ENCODE results near the gene RGS9.
"Not testable (repeated sequence)": the region's sequence is repeated elsewhere in the genome, so short reads cannot be mapped to it uniquely, and the experiment has no call there.

Gene RGS9

DNA sequence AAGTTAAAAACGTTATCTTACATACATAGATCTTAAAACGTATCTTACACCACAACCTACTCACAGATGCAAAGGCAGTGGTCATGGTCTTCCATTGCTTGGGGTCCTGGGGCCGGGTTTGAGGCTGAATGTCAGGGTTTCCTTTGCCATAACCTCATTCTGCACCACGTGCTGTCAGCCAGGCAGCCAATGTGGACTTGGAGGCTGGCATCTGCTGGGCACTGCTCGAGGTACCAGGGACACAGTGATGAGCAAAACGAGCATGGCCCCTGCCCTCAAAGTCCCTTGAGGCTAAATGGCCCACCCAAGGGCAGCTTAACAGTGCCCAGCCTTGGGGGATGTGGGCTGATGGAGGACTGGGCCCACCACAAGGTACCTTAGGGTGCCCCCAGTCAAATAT lies 35.8 kb upstream of the RGS9 start:
- Histone ChIP-seq H3K4me1 (ENCODE audit: control insufficient read depth, insufficient read depth, low read length) (peaks cover 5% of the 10 kb centered on the region), H3K9ac (ENCODE audit: low read depth, low read length) (no peak overlapping the region), H3K4me3 (ENCODE audit: low read depth, low read length) (peak overlapping the region; percentile 81), H3K9me3 (ENCODE audit: control insufficient read depth, insufficient read depth, low read length) (no peaks in the 10 kb centered on the region), H3K36me3 (ENCODE audit: control insufficient read depth, insufficient read depth, low read length) (no peaks in the 10 kb centered on the region), H3K27me3 (ENCODE audit: control insufficient read depth, insufficient read depth, low read length) (peaks cover 2% of the 10 kb centered on the region)

DNA sequence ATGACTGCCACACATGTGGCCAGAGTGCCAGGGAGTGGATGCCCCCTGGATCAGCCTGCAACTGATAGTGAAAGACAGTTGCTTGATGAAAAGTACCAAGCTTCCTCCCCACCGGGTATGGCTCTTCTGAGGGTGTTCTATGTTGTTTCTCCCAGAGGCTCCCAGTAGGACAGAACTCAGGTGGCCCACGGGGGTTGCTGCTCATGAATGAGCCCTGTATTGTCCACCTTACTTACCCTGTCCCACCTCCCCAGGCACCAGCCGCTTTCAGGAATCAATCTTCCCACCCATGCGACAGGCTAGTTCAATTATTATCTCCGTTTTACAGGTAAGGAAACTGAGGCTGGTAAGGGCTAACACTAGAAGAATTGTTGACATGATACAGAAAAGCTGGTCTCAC lies 34.9 kb upstream of the RGS9 start:
- Histone ChIP-seq H3K27me3 (ENCODE audit: control insufficient read depth, insufficient read depth, low read length) (peaks cover 2% of the 10 kb centered on the region), H3K9ac (ENCODE audit: low read depth, low read length) (no peak overlapping the region), H3K36me3 (ENCODE audit: control insufficient read depth, insufficient read depth, low read length) (no peaks in the 10 kb centered on the region)

DNA sequence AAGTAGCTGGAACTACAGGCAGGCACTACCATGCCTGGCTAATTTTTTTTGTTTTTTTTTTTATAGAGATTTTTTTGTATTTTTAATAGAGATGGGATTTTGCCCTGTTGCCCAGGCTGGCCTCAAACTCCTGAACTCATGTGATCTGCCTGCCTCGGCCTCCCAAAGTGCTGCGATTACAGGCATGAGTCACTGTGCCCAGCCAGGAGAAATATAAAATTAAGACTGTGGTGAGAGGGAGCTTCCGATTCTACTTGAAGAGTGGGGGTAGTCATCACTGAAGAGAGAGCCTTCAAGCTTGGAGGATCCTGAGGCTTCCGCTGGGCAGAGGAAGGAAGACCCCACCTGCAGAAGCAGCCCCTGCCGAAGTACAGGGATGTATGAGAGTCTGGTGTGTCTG lies 34.4 kb upstream of the RGS9 start:
- Histone ChIP-seq H3K9ac (ENCODE audit: low read depth, low read length) (no peak overlapping the region), H3K4me3 (ENCODE audit: low read depth, low read length) (no peak overlapping the region), H3K9me3 (ENCODE audit: control insufficient read depth, insufficient read depth, low read length) (no peaks in the 10 kb centered on the region), H3K4me1 (ENCODE audit: control insufficient read depth, insufficient read depth, low read length) (peaks cover 5% of the 10 kb centered on the region), H3K27me3 (ENCODE audit: control insufficient read depth, insufficient read depth, low read length) (peaks cover 2% of the 10 kb centered on the region), H3K36me3 (ENCODE audit: control insufficient read depth, insufficient read depth, low read length) (no peaks in the 10 kb centered on the region)

More for the DNA sequence above, 34.9 kb upstream of the RGS9 start:
- no peaks in the 10 kb centered on the region for H3K9me3 ChIP-seq (ENCODE audit: control insufficient read depth, insufficient read depth, low read length)
- no peak overlapping the region for H3K4me3 ChIP-seq (ENCODE audit: low read depth, low read length)
- peaks cover 5% of the 10 kb centered on the region for H3K4me1 ChIP-seq (ENCODE audit: control insufficient read depth, insufficient read depth, low read length)

DNA sequence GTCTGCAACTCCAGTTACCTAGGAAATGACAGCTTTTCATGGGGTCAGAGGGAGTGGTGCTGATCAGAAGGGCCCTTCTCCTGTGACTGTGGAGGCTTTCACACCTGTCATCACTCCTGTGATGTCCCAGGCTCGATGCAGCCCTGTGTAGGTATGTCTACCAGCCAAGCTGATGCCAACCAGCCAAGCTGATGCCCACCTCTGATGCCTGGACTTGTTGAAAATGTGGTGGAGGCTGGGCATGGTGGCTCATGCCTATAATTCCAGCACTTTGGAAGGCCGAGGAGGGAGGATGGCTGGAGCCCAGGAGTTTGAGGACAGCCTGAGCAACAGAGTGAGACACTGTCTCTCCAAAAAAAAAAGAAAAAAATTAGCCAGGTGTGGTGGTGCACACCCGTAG lies 33.7 kb upstream of the RGS9 start:
- no peaks in the 10 kb centered on the region for H3K9me3 ChIP-seq (ENCODE audit: control insufficient read depth, insufficient read depth, low read length)
- no peaks in the 10 kb centered on the region for H3K36me3 ChIP-seq (ENCODE audit: control insufficient read depth, insufficient read depth, low read length)
- no peak overlapping the region for H3K9ac ChIP-seq (ENCODE audit: low read depth, low read length)
- H3K4me1 ChIP-seq (ENCODE audit: control insufficient read depth, insufficient read depth, low read length) = peaks cover 5% of the 10 kb centered on the region
- no peak overlapping the region for H3K4me3 ChIP-seq (ENCODE audit: low read depth, low read length)
- peaks cover 2% of the 10 kb centered on the region for H3K27me3 ChIP-seq (ENCODE audit: control insufficient read depth, insufficient read depth, low read length)

DNA sequence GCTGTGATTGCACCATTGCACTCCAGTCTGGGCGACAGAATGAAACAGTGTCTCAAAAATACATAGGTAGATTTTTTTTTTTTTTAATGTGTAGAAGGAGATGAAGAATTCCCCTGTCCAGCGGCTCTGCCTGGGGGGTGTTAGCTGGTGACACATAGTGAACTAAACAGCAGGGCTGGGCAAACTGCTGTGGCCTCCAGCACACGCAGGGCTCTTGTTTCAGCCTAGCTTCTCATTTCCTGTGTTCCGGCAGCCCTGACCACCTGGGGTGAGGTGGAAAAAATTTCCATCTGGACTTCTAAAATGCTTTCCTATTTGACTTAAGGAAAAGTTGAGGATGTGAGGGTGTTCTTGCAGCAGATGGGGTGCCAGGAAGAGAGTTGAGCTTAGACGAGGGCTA lies 33.3 kb upstream of the RGS9 start:
- no peaks in the 10 kb centered on the region for H3K36me3 ChIP-seq (ENCODE audit: control insufficient read depth, insufficient read depth, low read length)
- H3K4me1 ChIP-seq (ENCODE audit: control insufficient read depth, insufficient read depth, low read length) = peaks cover 5% of the 10 kb centered on the region
- H3K9me3 ChIP-seq (ENCODE audit: control insufficient read depth, insufficient read depth, low read length) = no peaks in the 10 kb centered on the region
- no peak overlapping the region for H3K4me3 ChIP-seq (ENCODE audit: low read depth, low read length)
- peaks cover 2% of the 10 kb centered on the region for H3K27me3 ChIP-seq (ENCODE audit: control insufficient read depth, insufficient read depth, low read length)
- no peak overlapping the region for H3K9ac ChIP-seq (ENCODE audit: low read depth, low read length)

DNA sequence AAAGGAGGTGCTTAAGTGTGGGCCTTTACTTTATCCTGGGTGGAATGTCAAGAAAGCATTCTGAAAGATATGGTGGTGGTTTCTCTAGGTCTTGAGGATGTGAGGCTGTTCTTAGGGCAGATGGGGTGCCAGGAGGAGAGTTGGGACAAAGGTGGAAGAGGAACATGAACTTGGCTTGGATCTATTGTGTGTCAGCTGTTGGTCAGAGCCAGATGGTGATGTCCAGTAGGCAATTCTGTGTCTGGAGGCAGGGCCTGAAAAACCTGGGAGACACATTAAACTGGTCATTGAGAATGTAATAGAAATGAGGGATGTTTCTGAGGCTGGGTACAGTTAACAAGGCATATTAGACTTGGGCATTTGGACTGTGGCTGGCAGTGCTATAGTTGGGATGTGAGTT lies 32.6 kb upstream of the RGS9 start:
- H3K27me3 ChIP-seq (ENCODE audit: control insufficient read depth, insufficient read depth, low read length) = peaks cover 2% of the 10 kb centered on the region
- H3K4me3 ChIP-seq (ENCODE audit: low read depth, low read length) = no peak overlapping the region

DNA sequence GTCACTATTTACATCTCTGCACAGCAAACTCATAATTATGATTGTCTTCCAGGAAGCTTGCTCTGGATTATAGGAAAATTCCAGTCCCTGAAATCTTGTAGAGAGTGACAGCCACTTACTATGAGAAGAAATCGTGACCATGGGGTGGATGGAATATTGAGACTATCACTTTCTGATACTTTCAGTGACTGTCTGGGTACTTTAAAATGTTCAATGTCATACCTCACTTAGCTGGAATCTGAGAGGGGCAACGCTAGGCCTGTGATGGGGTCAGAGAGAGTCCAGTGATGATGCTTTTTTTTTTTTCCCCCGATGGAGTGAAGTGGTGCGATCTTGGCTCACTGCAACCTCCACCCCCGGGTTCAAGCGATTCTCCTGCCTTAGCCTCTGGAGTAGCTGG lies 32.2 kb upstream of the RGS9 start:
- Histone ChIP-seq H3K4me3 (ENCODE audit: low read depth, low read length) (no peak overlapping the region), H3K9me3 (ENCODE audit: control insufficient read depth, insufficient read depth, low read length) (no peaks in the 10 kb centered on the region), H3K27me3 (ENCODE audit: control insufficient read depth, insufficient read depth, low read length) (peaks cover 2% of the 10 kb centered on the region), H3K36me3 (ENCODE audit: control insufficient read depth, insufficient read depth, low read length) (no peaks in the 10 kb centered on the region), H3K9ac (ENCODE audit: low read depth, low read length) (no peak overlapping the region), H3K4me1 (ENCODE audit: control insufficient read depth, insufficient read depth, low read length) (peaks cover 3% of the 10 kb centered on the region)

More for the DNA sequence above, 32.6 kb upstream of the RGS9 start:
- Histone ChIP-seq H3K9me3 (ENCODE audit: control insufficient read depth, insufficient read depth, low read length) (no peaks in the 10 kb centered on the region), H3K4me1 (ENCODE audit: control insufficient read depth, insufficient read depth, low read length) (peaks cover 5% of the 10 kb centered on the region), H3K36me3 (ENCODE audit: control insufficient read depth, insufficient read depth, low read length) (no peaks in the 10 kb centered on the region), H3K9ac (ENCODE audit: low read depth, low read length) (no peak overlapping the region)

DNA sequence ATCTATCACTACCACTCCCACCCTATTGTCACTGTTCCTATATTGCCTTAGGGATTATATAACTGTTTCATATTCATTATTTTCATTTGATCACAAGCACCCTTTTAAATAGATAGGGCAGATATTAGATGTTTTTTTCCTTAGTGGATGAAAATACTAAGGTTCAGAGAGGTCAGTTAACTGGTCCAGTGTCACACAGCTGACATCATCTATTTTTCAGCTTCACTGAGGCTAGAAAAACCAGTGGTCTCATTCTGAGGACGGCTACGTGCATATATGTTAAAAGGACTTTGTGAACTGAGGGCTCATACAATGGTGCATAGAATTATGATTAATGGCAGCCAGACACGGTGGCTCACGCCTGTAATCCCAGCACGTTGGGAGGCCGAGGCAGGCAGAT lies 29.0 kb upstream of the RGS9 start:
- Histone ChIP-seq H3K4me3 (ENCODE audit: low read depth, low read length) (no peak overlapping the region), H3K36me3 (ENCODE audit: control insufficient read depth, insufficient read depth, low read length) (no peaks in the 10 kb centered on the region), H3K9ac (ENCODE audit: low read depth, low read length) (no peak overlapping the region), H3K9me3 (ENCODE audit: control insufficient read depth, insufficient read depth, low read length) (no peaks in the 10 kb centered on the region), H3K4me1 (ENCODE audit: control insufficient read depth, insufficient read depth, low read length) (no peaks in the 10 kb centered on the region), H3K27me3 (ENCODE audit: control insufficient read depth, insufficient read depth, low read length) (no peaks in the 10 kb centered on the region)

DNA sequence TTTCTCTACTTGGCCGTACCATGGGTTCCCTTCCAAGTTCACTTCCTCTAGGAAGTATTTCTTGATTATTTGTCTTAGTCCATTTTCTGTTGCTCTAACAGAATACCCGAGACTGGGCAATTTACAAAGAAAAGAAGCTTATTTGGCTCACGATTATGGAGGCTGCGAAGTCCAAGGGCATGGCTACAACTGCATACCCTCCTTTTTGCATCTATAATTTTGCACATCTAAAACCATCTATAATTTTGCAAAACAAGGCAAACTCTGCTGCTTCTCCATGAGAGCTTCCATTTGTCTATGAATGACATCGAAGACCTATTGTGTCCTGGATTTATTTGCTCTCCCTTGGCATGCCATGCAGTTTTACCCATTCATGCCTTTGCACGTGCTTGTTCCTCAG lies 27.6 kb upstream of the RGS9 start:
- H3K4me1 ChIP-seq (ENCODE audit: control insufficient read depth, insufficient read depth, low read length) = no peaks in the 10 kb centered on the region
- H3K4me3 ChIP-seq (ENCODE audit: low read depth, low read length) = no peak overlapping the region
- no peaks in the 10 kb centered on the region for H3K36me3 ChIP-seq (ENCODE audit: control insufficient read depth, insufficient read depth, low read length)
- no peaks in the 10 kb centered on the region for H3K27me3 ChIP-seq (ENCODE audit: control insufficient read depth, insufficient read depth, low read length)
- no peak overlapping the region for H3K9ac ChIP-seq (ENCODE audit: low read depth, low read length)
- H3K9me3 ChIP-seq (ENCODE audit: control insufficient read depth, insufficient read depth, low read length) = no peaks in the 10 kb centered on the region

DNA sequence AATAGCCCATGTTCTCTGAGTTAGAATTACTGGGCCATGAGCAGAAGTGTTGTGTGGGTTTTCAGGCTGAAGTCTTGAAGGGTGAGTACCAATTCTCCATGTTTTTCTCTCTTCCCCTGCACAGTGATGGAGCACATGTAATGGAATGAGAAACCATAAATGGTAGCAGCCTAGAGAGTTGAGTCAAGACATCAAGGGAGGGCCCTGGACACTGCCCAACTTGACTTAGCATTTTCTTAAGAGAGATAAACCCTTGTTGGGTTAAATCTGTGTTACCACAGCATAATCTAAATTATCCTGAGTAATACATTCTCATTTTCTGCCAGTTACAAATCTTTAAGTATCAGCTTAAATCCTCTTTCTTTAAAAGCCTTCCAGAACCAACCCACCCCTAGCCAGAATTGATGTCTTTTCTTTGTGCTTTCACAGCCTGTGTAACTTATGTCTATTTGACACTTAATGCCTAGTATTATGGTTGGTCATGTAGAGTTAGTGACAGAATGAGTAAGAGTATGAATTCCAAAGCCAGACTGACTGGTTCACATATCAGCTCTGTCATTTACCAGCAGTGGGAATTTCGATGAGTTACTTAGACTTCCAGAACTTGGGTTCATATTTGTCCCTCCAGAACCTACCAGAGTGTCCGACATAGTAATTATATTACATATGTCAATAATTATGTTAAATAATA lies 27.0 kb upstream of the RGS9 start:
- Histone ChIP-seq H3K27me3 (ENCODE audit: control insufficient read depth, insufficient read depth, low read length) (no peaks in the 10 kb centered on the region), H3K9ac (ENCODE audit: low read depth, low read length) (no peak overlapping the region), H3K9me3 (ENCODE audit: control insufficient read depth, insufficient read depth, low read length) (no peaks in the 10 kb centered on the region)

DNA sequence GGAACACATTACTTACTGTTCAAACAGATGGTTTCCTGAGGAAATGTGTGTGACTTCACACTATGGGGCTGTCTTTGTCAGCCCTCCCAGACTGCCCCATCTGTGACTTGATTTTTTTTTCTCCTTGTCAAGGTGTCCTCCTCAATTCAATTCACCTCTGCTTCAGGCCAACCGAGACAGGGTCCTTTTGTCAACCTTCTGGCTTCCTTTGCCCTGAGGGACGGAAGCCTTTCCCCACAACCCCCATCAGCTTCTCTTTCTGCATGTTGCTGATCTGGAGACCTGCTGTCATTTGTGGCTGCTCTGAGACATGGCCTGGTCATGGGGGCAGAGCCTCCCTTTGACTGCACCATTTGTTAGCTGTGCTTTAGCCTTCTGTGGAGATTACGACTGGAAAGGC lies 21.3 kb upstream of the RGS9 start:
- Histone ChIP-seq H3K36me3 (ENCODE audit: control insufficient read depth, insufficient read depth, low read length) (no peaks in the 10 kb centered on the region), H3K27me3 (ENCODE audit: control insufficient read depth, insufficient read depth, low read length) (peaks cover 2% of the 10 kb centered on the region), H3K9me3 (ENCODE audit: control insufficient read depth, insufficient read depth, low read length) (no peaks in the 10 kb centered on the region), H3K9ac (ENCODE audit: low read depth, low read length) (no peak overlapping the region), H3K4me3 (ENCODE audit: low read depth, low read length) (no peak overlapping the region), H3K4me1 (ENCODE audit: control insufficient read depth, insufficient read depth, low read length) (no peaks in the 10 kb centered on the region)

More for the DNA sequence above, 27.0 kb upstream of the RGS9 start:
- no peaks in the 10 kb centered on the region for H3K36me3 ChIP-seq (ENCODE audit: control insufficient read depth, insufficient read depth, low read length)
- H3K4me3 ChIP-seq (ENCODE audit: low read depth, low read length) = no peak overlapping the region
- H3K4me1 ChIP-seq (ENCODE audit: control insufficient read depth, insufficient read depth, low read length) = no peaks in the 10 kb centered on the region

DNA sequence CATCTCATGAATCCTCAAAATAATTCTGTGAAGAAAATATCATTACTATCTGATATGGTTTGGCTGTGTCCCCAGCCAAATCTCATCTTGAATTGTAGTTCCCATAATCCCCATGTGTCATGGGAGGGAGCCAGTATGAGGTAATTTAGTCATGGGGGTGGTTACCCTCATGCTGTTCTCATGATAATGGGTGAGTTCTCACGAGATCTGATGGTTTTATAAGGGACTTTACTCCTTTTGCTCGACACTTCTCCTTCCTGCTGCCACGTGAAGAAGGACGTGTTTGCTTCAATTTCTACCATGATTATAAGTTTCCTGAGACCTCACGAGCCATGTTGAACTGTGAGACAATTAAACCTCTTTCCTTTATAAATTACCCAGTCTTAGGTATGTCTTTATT lies 20.7 kb upstream of the RGS9 start:
- H3K9me3 ChIP-seq (ENCODE audit: control insufficient read depth, insufficient read depth, low read length); H3K36me3 ChIP-seq (ENCODE audit: control insufficient read depth, insufficient read depth, low read length); H3K27me3 ChIP-seq (ENCODE audit: control insufficient read depth, insufficient read depth, low read length); H3K4me1 ChIP-seq (ENCODE audit: control insufficient read depth, insufficient read depth, low read length); H3K9ac ChIP-seq (ENCODE audit: low read depth, low read length); H3K4me3 ChIP-seq (ENCODE audit: low read depth, low read length): not testable (repeated sequence)

Data from iPS-15b (cell line).